Heart left ventricle (tissue), 16 donors: ENCODE measurements around the gene TRERF1. TPM values are rescaled to one million over a fixed set of nuclear protein-coding genes. Genes with fewer than 3 reads are reported as not detected.

Experiments
- ATAC-seq, 4 donors: fragments of 200-7000 bp; cut with Tn5 transposase; one replicate each; pipeline ENCODE4 v1.9.1; 2020 to 2022; ENCODE audit warnings: moderate library complexity in 4 of 4, mild to moderate bottlenecking in 3 of 4, moderate number of reproducible peaks in 1 of 4
- DNase-seq, 5 donors: peaks; one replicate each; pipeline ENCODE4 v3.0.0-alpha.2; 2020
- H3K27ac ChIP-seq, 12 donors: fragments of 200-600 bp; sonication (generic) in 4 of 12; one replicate each; pipeline versions ENCODE4 v1.5.0 to v1.8.0; 2016 to 2022; ENCODE audit warnings: mild to moderate bottlenecking in 2 of 12
- H3K27me3 ChIP-seq, 9 donors: fragments of 200-600 bp; sonication (generic) in 2 of 9; one replicate each; pipeline versions ENCODE4 v1.5.1 to v1.8.0; 2016 to 2022; ENCODE audit warnings: mild to moderate bottlenecking in 3 of 9
- H3K36me3 ChIP-seq, 9 donors: fragments of 200-600 bp; sonication (generic) in 2 of 9; one replicate each; pipeline versions ENCODE4 v1.5.0 to v1.8.0; 2018 to 2022; ENCODE audit warnings: mild to moderate bottlenecking in 2 of 9
- H3K4me1 ChIP-seq, 12 donors: fragments of 200-600 bp; sonication (generic) in 4 of 12; one replicate each; pipeline versions ENCODE4 v1.5.0 to v1.8.0; 2016 to 2022; ENCODE audit warnings: mild to moderate bottlenecking in 3 of 12
- H3K4me3 ChIP-seq, 12 donors: fragments of 200-600 bp; sonication (generic) in 4 of 12; one replicate each; pipeline versions ENCODE4 v1.5.0 to v1.8.0; 2017 to 2022; ENCODE audit warnings: mild to moderate bottlenecking in 9 of 12, moderate library complexity in 4 of 12
- H3K9me3 ChIP-seq, 12 donors: fragments of 200-600 bp; sonication (generic) in 4 of 12; one replicate each; pipeline versions ENCODE4 v1.5.0 to v1.8.0; 2016 to 2022; ENCODE audit warnings: mild to moderate bottlenecking in 1 of 12
- POLR2A ChIP-seq, 2 donors: fragments of 450-650 bp; IDR thresholded peaks; one replicate each; pipeline ENCODE4 v1.6.1; 2017; ENCODE audit warnings: antibody characterized with exemption in 2 of 2, mild to moderate bottlenecking in 2 of 2, moderate library complexity in 2 of 2
- WGBS, 4 donors: extraction: QIAGEN DNeasy Blood & Tissue Kit in 2 of 4; methylation state at CpG; one replicate each; pipeline versions ENCODE4 v1.1.5 to v1.1.7; 2013 to 2018; 5-methylcytosine and 5-hydroxymethylcytosine counted together
- intact Hi-C, 10 donors: fragments of 100-400 bp; cut with DNase I; formaldehyde crosslinking; loops; one replicate each; pipeline versions ENCODE4 v1.11.1 to v1.14.2; 2022
- polyA plus RNA-seq, 2 donors: library from polyadenylated mRNA; stranded (reverse); fragments of 200-250 nt; gene quantifications; one replicate each; pipeline ENCODE4 v1.2.3, GENCODE V29; 2013
- total RNA-seq, 9 donors: library from RNA; depleted of rRNA in 2 of 9; stranded (reverse); fragments of >200 nt in 2 of 9; fragmentation: NEBNext Ultra II Directional in 3 of 9; extraction: Animal tissue kit (Norgen Biotek cat#: 25700) in 3 of 9; gene quantifications; one replicate each; pipeline versions ENCODE4 v1.1.0 to v1.2.4, GENCODE V29; 2016 to 2023
- TF ChIP-seq, protein P1 (sequence below), 12 donors: fragments of 200-600 bp; sonication (generic) in 4 of 12; IDR thresholded peaks; one replicate each; pipeline versions ENCODE4 v1.5.0 to v1.8.0; 2018 to 2022; ENCODE audit warnings: antibody characterized with exemption in 12 of 12, mild to moderate bottlenecking in 5 of 12
- donor health status: ischemic (EF 13 %, LVEDD 7.1; RV severe dilation, severe dysfunction).
- donor health status: healthy with polysubstance abuse.
- donor health status: DM: no; HTN: yes; CAD: no.
- donor health status: DM: no; HTN: no; CAD: no.
- donor health status: ischemic (EF 25% LVEDD 6.9; RV normal size, moderate dysfunction).
- donor health status: ischemic (EF 25% LVEDD 5.7; RV mildly dilated, moderate dysfunction).
- donor health status: healthy.
- donor health status: DM: yes; HTN: yes; CAD: no.
- donor health status: ischemic (EF 35%, LVEDD 5.7; RV mildly dilated, moderate dysfunction).
- donor health status: nonischemic (EF 11% LVEDD 7.7; RV severe dilation, severe dysfunction).
- donor health status: DM: yes; HTN: yes; CAD: no.
- donor health status: PGD.
- donor health status: ischemic (EF 29% LVEDD 5.4; RV normal size, mild dysfunction).
- donor health status: nonischemic (EF 23%, LVEDD 6.1; RV moderate dilation, normal function).

TRERF1 gene
- total and polyA plus RNA-seq, 11 donors, result 0.53 to 4.5 (median 1.5) TPM

DNA sequence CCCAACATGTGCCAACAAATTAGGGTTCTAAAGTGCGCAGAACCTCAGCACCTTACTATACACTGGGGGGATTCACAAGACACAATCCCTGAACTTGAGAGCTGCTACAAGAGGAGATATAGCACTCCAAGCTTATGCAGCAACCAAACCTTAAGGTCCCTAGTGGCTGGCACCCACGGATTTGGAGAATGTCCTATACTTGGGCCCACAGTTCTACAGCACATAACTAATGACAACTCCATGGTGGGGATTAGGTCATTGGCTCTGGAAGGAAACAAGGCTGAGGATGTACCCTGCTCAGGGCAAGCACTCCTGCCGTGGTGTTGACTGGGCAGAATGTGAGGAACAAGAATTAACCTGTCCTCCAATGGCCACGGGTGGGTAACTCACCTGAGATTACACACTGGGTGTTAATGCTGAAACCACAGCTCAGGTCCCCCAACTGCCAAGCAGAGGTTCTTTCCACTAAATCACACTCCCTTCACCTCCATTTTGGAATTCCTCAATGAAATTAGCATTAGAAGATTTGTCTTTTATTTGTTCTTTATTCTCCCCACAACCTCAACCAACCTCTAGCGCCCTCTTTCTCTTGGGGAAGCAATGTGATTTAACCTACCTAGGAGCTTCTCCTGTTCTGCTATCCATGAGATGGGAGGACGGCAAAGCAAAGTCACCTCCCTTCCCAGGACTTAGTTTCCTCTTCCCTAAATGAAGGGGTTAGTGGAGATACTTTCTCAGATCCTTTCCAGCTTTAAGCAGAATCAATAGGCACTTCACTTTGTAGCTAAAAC is 32.0 kb downstream of the TRERF1 start:
- no peaks in the 10 kb centered on the region for H3K27me3 ChIP-seq
- intact Hi-C loops, result no loop called here
- no peak for ATAC-seq
- 84 to 94% (median 92%) methylated on average over 6 of the region's 6 CpGs for WGBS, 4 donors
- no peak for TF ChIP-seq POLR2A (IDR thresholded peaks at IDR 0.05)
- TF ChIP-seq, protein P1, sequence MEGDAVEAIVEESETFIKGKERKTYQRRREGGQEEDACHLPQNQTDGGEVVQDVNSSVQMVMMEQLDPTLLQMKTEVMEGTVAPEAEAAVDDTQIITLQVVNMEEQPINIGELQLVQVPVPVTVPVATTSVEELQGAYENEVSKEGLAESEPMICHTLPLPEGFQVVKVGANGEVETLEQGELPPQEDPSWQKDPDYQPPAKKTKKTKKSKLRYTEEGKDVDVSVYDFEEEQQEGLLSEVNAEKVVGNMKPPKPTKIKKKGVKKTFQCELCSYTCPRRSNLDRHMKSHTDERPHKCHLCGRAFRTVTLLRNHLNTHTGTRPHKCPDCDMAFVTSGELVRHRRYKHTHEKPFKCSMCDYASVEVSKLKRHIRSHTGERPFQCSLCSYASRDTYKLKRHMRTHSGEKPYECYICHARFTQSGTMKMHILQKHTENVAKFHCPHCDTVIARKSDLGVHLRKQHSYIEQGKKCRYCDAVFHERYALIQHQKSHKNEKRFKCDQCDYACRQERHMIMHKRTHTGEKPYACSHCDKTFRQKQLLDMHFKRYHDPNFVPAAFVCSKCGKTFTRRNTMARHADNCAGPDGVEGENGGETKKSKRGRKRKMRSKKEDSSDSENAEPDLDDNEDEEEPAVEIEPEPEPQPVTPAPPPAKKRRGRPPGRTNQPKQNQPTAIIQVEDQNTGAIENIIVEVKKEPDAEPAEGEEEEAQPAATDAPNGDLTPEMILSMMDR (IDR thresholded peaks at IDR 0.05), result no peak
- peaks cover 0 to 21% (median 0%) of the 10 kb centered on the region in 12 donors for H3K4me1 ChIP-seq
- no peaks in the 10 kb centered on the region for H3K9me3 ChIP-seq
- no peak for DNase-seq
- no peaks in the 10 kb centered on the region for H3K36me3 ChIP-seq
- no peak overlapping the region for H3K27ac ChIP-seq
- H3K4me3 ChIP-seq, result no peak overlapping the region

DNA sequence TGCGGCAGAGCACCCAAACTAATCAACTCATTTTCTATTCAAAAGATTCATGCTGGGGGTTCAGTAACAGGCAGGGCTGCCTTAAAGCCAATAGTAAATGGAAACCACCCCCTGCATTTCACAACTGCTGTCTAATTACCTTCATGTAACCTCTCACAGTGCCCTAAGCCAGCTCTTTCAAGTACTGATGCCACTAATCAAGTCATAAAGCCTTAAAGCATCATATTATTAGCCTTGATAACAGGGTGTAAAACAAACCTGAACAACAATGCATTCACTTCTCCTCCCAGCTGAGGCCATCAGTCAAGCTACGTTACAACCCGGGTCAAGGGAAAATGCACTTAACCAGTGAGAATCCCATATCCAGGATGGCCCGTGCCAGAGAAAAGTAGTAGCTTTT is 33.0 kb downstream of the TRERF1 start:
- H3K4me3 ChIP-seq, result no peak overlapping the region
- H3K27me3 ChIP-seq, result no peaks in the 10 kb centered on the region
- H3K36me3 ChIP-seq, result no peaks in the 10 kb centered on the region
- H3K4me1 ChIP-seq, result peaks cover 0 to 21% (median 0%) of the 10 kb centered on the region in 12 donors
- WGBS, 4 donors, result 78 to 86% (median 83%) methylated on average over 4 of the region's 4 CpGs
- TF ChIP-seq POLR2A (IDR thresholded peaks at IDR 0.05), result no peak
- TF ChIP-seq, protein P1 (IDR thresholded peaks at IDR 0.05), result no peak
- H3K27ac ChIP-seq, result no peak overlapping the region
- intact Hi-C loops, result no loop called here
- DNase-seq (no peak), ATAC-seq (no peak)
- H3K9me3 ChIP-seq, result no peaks in the 10 kb centered on the region

DNA sequence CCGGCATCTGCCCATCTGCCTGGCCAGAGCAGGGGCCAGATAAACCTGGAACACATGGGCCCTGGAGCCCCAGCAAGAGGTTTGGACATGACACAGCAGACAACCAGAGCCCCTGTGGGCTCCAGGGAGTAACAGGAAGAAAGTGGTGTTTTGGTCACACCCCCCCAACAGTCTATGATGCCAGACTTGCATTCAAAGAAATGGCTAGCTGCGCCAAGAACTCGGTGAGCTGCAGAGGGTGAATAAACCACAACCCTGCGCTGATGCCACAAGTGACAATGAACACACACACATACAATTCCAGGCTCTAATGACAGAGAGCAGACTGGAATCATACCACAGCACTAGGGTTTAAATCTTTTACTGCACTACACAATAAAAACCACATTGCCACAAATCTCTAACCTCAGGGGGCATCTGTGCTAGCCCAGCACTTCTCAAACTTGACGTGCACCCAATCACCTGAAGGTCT is 34.0 kb downstream of the TRERF1 start:
- H3K27ac ChIP-seq, result no peak overlapping the region
- no peaks in the 10 kb centered on the region for H3K27me3 ChIP-seq
- intact Hi-C loops, result no loop called here
- peaks cover 0 to 21% (median 0%) of the 10 kb centered on the region in 12 donors for H3K4me1 ChIP-seq
- no peak for ATAC-seq
- H3K36me3 ChIP-seq, result no peaks in the 10 kb centered on the region
- TF ChIP-seq POLR2A (IDR thresholded peaks at IDR 0.05), result no peak
- TF ChIP-seq, protein P1 (IDR thresholded peaks at IDR 0.05), result no peak
- H3K4me3 ChIP-seq, result no peak overlapping the region
- DNase-seq, result no peak
- no peaks in the 10 kb centered on the region for H3K9me3 ChIP-seq
- WGBS, 4 donors, result 81 to 96% (median 87%) methylated on average over 5 of the region's 5 CpGs

DNA sequence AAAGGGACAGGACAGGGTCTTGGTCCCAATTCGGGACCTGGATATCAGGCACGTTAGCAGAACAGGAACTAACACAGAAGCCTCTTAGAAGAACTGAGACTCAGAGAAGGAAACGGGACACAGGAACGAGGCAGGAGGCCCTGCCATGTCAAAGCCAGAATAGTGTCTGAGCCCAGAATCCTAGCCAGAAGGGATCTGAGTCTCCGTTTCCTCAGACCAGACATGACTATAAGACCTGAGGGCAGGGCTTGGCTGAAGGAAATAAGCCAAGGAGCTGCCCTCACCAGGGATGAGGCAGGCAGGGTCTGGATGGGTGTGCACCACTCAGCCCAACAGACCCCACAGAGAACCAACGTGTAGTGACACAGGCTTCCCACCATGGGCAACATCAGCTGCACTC is 40.3 kb downstream of the TRERF1 start:
- 60 to 80% (median 64%) methylated on average over 6 of the region's 6 CpGs for WGBS, 4 donors
- ATAC-seq, result peak; percentile 26 to 51 (median 36)

More for the DNA sequence above, 40.3 kb downstream of the TRERF1 start:
- no peak for DNase-seq
- Histone ChIP-seq H3K36me3 (no peaks in the 10 kb centered on the region), H3K4me1 (peaks cover 0 to 45% (median 8%) of the 10 kb centered on the region in 12 donors), H3K9me3 (no peaks in the 10 kb centered on the region), H3K4me3 (no peak overlapping the region), H3K27ac (peak overlapping the region in 3 of 12 donors; percentile 10 to 13 (median 11)), H3K27me3 (no peaks in the 10 kb centered on the region)
- TF ChIP-seq, protein P1 (IDR thresholded peaks at IDR 0.05), result no peak
- TF ChIP-seq POLR2A (IDR thresholded peaks at IDR 0.05), result no peak
- intact Hi-C loops, result no loop called here
